CD4-positive, alpha-beta T cell treated with Interleukin-21 for 1 hour (primary cell): Measurements from ENCODE around the gene SPATS2L.

Experiments used
- DNase-seq: peaks from one replicate; pipeline ENCODE4 v3.0.0-alpha.2; 2020

SPATS2L gene

DNA sequence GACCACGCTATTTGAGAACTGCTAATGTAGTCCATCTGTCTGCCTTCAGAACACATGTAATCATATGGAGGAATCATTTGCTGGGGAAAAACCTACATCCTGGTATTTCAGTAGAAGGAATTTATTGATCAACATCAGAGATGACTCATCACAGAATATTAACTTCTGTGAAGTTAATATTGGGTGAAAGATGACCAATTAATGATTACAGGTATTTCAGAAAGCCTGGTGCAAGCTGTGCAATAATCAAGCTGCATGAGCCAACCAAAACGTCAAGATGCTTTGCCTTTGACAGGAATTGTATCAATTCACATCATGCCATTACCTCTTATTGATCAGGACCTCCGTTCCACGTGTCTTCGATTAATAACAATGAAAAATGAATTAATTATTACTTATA is 9.4 kb upstream of the SPATS2L start:
- no peak for DNase-seq

DNA sequence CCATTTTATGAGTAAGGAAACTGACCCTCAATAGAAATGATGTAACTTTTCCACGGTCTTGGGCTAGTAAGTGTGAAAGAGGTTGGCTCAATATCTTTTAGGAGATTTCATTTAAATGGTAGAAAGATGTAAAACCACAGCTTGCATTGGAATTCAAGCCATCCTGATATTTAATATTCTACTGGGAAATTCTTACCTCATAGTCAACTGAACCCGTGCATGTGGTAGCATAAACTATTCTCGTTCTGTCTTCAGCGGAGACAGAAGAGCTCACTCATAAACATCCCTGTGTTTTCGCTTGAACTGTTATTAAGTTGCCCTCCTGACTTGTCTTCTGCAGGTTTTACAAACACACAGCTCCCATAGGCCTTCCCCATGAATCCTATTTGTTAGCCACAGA is 8.5 kb upstream of the SPATS2L start:
- DNase-seq = no peak

DNA sequence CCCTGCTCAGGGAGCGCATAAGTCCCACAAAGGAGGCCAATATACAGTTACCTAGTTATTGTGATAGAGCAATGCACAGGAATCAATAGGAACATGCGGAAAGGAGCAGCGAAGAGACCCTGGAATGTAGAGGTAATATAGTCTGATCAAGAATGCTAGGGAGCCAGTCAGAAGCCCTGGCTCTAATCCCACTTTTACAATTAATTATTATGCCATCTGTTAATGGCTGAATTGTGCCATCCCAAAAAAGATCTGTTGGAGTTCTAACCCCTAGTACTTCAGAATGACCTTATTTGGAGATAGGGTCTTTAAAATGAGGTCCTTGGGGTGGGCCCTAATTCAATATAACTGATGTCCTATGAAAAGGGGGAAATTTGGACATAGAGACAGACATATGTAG is 7.7 kb upstream of the SPATS2L start:
- no peak for DNase-seq

GRCh38 chr2:200300065-200300464 is 6.4 kb upstream of the SPATS2L start:
- no peak for DNase-seq

DNA sequence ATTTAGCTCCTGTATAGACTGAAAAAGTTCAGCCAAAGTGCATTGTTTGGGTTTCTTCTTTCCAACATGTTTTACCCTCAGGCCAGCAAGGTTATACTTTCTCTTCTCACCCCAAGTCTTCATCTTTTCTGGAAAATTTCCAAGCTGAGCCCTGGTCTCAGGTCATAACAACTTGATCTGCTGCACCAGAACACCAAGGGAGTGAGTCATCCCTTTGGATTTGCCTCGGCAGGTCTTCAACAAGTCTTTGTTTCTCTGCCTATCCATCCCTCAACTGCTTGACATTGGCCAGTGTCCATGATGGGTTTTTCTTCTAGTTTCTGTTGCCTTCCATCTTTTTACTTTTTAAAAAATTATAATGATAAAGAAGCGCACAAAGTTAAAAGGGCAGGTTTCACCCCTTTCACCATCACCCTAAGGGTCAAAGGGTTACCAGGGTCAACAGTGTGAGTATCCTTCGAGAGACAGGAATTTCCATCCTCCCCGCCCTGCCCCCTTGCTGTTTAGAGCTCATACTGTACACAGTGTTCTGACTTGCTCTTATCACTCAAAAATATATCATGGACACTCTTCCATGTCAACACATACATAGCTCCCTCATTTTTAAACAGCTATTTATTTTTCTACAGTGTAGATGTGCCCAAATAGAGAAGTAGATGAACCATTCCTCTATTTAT is 5.7 kb upstream of the SPATS2L start:
- DNase-seq = no peak

GRCh38 chr2:200301953-200302858 is 4.3 kb upstream of the SPATS2L start:
- DNase-seq = no peak

GRCh38 chr2:200302940-200303727 is 3.4 kb upstream of the SPATS2L start:
- DNase-seq = no peak

DNA sequence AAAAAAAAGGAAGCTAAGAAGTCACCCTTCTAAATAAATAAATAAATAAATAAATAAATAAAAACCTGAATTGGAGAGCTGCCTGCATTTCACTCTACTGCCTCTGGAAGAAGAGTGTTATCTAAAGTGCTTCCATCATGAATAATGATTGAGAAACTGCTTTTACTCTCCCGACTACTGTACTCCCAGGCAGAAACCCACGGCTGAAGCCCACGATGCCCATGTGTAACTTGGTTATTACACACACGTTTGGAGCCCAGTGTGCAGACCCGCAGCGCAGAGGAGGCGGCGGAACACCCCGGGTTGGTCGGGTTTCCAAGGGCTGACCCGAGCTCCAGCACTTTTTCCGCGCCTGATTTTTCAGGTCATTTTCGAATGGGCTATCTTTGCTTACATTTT is 697 bp upstream of the SPATS2L start:
- DNase-seq = no peak

DNA sequence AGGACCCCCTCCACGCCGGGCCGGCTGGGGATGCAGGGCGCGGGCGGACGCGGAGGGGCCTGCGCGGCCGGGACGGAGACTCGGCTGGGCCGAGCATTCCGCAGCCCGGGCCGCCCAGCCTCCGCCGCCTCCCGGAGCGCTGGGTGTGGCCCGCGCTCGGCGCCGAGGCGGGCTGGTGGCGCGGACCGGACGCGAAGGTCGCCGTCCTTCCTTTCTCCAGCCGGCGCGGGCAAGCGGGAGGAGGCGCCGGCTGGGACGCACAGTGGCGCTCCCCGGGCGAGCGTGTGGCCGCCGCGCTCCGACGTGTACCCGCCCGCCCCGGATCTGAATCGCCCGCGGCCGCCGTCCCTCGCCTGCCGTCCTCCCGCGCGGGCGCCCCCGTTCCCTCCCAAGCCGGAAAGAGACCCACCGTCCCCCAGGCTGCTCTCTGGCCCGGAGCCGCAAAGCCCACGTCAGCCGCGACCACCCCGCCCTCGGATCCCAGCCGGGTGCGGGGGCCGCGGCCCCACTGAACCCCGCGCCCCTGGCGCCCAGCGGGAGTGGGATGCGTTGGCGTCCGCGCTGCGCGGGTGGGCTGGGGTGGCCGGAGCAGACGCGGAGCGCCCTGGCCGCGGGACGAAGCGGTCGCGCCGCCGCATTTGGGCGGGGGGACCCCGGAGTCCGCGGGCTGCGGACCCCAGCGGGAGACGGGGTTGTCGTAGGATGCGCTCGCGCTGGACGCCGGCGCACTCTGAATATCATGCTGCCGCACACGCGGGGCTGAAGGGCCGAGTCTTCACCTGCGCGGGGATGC is 634 bp downstream of the SPATS2L start:
- DNase-seq = no peak

- no peak for DNase-seq
Measured at GRCh38 chr2:200307724-200308545, 1.4 kb downstream of the SPATS2L start.

GRCh38 chr2:200308546-200309295 is 2.2 kb downstream of the SPATS2L start:
- no peak for DNase-seq

DNA sequence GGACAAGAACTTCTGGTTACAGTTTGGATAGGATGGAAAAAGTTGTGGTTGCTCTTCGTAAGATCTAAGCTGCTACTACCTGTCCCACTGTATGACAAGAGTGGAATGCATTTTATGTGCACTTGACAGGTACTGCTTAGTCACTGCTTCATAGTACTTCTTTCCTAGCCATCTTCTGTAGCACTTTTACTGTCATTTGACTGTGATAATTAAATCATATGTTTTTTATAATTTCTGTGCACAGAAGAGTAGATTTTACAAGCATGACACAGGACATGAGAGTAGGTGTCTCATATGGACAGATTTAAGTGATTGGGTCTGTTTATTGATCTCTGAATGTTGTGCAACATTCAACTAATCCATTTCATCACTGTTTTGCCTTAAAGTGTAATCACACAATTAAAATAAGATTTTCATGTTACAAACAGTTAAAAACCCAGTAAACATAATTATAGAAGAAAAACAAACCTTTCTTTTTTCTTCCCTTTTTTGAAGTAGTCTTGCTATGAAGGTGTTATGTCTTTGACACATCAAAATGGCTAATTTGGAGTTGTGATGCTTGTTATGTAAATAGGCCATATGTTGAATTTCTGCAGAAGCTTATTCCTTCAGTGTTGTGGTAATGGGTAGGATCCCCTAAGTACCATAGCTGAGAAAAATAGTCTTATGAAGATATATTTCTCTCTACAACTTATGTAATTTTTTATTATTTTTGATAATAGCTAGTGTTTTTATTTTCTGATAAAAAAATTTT is 3.0 kb downstream of the SPATS2L start:
- DNase-seq = no peak

- DNase-seq = no peak
Measured at GRCh38 chr2:200310545-200310971, 4.1 kb downstream of the SPATS2L start.

- no peak for DNase-seq
Measured at GRCh38 chr2:200311139-200311538, 4.6 kb downstream of the SPATS2L start.

GRCh38 chr2:200314976-200315567 is 8.6 kb downstream of the SPATS2L start:
- no peak for DNase-seq

- DNase-seq = no peak
Measured at GRCh38 chr2:200317975-200318374, 11.5 kb downstream of the SPATS2L start.

- no peak for DNase-seq
Measured at GRCh38 chr2:200318940-200319435, 12.5 kb downstream of the SPATS2L start.

- no peak for DNase-seq
Measured at GRCh38 chr2:200319548-200320337, 13.2 kb downstream of the SPATS2L start.

DNA sequence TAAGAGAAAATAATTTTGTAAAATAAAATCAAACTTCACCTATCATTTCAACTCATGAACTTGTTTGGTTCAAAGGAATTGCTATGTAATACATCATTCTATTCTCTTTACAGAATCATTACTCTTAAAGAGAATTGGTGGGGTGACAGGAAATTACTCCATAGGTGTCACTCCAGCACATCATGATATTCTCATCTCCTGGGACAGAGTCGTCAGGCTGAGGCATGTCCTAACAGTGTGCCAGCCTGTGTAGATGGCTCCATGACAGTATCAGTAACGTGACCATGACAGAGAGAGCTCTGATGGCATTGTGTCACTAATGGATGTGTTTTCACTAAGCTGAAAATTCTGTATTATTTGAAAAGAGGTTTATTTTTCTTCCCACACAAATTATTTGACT is 13.9 kb downstream of the SPATS2L start:
- no peak for DNase-seq
